ENCODE measurements around the gene STAT5A. TPM values are rescaled to one million over a fixed set of nuclear protein-coding genes. Genes with fewer than 3 reads are reported as not detected.
A peak's percentile ranks its signal among the peaks of the same experiment; 100 is the strongest.
"Not testable (repeated sequence)": the region's sequence is repeated elsewhere in the genome, so short reads cannot be mapped to it uniquely, and the experiment has no call there.

STAT5A gene
- total RNA-seq, 1 experiment from 2014 or later, result 3.5 TPM

GRCh38 chr17:42296012-42296411 lies 7.7 kb downstream of the STAT5A start:
- in situ Hi-C loops (cut with HindIII; ENCODE audit: low pct_unique_long_range_greater_than_20kb, low sequenced_read_pairs), result no loop called here
- DNase-seq (ENCODE audit: low read depth, low spot score), result no peak

GRCh38 chr17:42297775-42298174 lies 9.5 kb downstream of the STAT5A start:
- DNase-seq (ENCODE audit: low read depth, low spot score); in situ Hi-C loops (cut with HindIII; ENCODE audit: low pct_unique_long_range_greater_than_20kb, low sequenced_read_pairs): not testable (repeated sequence)

- DNase-seq (ENCODE audit: low read depth, low spot score); in situ Hi-C loops (cut with HindIII; ENCODE audit: low pct_unique_long_range_greater_than_20kb, low sequenced_read_pairs): not testable (repeated sequence)
Observed at GRCh38 chr17:42299361-42299760, 11.1 kb downstream of the STAT5A start.

DNA sequence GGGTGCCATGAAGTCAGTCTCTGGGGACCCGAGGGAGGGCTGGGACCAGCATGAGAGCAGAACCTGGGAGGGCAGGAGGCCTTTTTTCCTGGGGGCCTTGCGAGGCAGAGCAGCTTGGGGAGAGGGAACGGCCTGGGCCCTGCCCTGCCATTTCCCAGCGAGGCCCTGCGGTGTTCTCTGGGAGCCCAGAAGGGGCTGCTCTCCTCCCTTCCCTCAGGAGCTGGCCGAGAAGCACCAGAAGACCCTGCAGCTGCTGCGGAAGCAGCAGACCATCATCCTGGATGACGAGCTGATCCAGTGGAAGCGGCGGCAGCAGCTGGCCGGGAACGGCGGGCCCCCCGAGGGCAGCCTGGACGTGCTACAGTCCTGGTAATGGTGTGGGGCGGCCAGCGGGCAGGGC lies 11.6 kb downstream of the STAT5A start:
- in situ Hi-C loops (cut with HindIII; ENCODE audit: low pct_unique_long_range_greater_than_20kb, low sequenced_read_pairs), result loop anchor here (25.0 kb wide), 1 partner anchor 212 kb away; no protein-coding TSS in a partner anchor
- DNase-seq (ENCODE audit: low read depth, low spot score), result not testable (repeated sequence)

DNA sequence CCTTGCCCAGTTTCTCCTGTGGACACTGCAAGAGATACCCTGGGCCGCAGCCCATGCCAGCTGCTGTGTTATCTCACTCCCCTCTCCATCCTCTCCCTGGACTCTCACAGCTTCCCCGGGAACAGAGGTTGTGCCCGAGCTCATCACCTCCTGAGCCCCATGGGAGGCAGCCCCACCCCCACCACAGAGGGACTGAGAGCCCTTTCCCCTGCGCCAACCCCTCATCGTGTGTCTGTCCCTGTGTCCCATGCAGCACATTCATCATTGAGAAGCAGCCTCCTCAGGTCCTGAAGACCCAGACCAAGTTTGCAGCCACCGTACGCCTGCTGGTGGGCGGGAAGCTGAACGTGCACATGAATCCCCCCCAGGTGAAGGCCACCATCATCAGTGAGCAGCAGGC lies 12.7 kb downstream of the STAT5A start:
- in situ Hi-C loops (cut with HindIII; ENCODE audit: low pct_unique_long_range_greater_than_20kb, low sequenced_read_pairs), result loop anchor here (25.0 kb wide), 1 partner anchor 211 kb away; no protein-coding TSS in a partner anchor

GRCh38 chr17:42303694-42304093 lies 15.4 kb downstream of the STAT5A start:
- DNase-seq (ENCODE audit: low read depth, low spot score), result no peak
- in situ Hi-C loops (cut with HindIII; ENCODE audit: low pct_unique_long_range_greater_than_20kb, low sequenced_read_pairs), result loop anchor here (25.0 kb wide), 1 partner anchor 209 kb away; no protein-coding TSS in a partner anchor

More for the DNA sequence above, 12.7 kb downstream of the STAT5A start:
- no peak for DNase-seq (ENCODE audit: low read depth, low spot score)

- in situ Hi-C loops (cut with HindIII; ENCODE audit: low pct_unique_long_range_greater_than_20kb, low sequenced_read_pairs), result loop anchor here (25.0 kb wide), 1 partner anchor 208 kb away; no protein-coding TSS in a partner anchor
- DNase-seq (ENCODE audit: low read depth, low spot score), result no peak
Observed at GRCh38 chr17:42304187-42305030, 16.1 kb downstream of the STAT5A start.

DNA sequence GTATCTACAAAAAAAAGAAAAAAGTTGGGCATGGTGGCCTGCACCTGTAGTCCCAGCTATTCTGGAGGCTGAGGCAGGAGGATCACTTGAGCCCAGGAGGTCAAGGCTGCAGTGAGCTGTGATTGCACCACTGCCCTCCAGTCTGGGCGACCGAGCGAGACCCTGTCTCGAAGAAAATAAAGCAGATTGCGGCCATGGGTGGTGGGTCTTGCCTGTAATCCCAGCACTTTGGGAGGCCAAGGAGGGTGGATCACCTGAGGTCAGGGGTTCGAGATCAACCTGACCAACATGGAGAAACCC lies 16.7 kb downstream of the STAT5A start:
- in situ Hi-C loops (cut with HindIII; ENCODE audit: low pct_unique_long_range_greater_than_20kb, low sequenced_read_pairs), result loop anchor here (25.0 kb wide), 1 partner anchor 207 kb away; no protein-coding TSS in a partner anchor

DNA sequence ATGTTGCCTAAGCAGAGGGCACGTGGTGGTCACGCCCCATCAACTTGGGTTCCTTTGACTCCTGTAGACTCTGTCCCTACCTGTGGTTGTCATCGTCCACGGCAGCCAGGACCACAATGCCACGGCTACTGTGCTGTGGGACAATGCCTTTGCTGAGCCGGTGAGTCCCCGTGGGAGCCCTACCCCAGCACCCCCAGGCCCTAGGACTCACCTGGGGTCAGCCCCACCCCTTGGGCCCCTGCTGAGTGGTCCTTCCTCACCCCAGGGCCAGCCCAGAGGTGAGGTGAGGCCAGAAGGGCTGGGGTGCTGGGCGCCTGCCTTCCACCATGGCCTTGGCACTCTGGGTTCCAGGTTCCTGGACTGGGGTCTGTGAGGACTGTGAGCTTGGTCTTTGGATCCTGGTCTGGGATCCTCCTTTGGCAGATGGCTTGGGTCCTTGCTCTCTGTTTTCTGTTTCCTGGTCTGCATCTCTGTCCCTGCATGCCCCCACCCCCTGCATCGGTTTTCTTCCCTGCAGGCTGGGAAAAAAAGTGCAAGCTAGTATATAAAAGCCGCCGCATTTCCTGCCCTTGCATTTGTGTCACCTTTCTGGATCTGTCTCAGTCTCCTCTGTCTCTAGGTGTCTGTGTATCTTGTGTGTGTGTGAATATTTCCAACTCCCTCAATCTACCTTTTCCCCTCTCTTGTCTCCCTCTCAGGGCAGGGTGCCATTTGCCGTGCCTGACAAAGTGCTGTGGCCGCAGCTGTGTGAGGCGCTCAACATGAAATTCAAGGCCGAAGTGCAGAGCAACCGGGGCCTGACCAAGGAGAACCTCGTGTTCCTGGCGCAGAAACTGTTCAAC lies 17.5 kb downstream of the STAT5A start:
- in situ Hi-C loops (cut with HindIII; ENCODE audit: low pct_unique_long_range_greater_than_20kb, low sequenced_read_pairs), result loop anchor here (25.0 kb wide), 1 partner anchor 207 kb away; no protein-coding TSS in a partner anchor
- DNase-seq (ENCODE audit: low read depth, low spot score), result no peak

More for the DNA sequence above, 16.7 kb downstream of the STAT5A start:
- DNase-seq (ENCODE audit: low read depth, low spot score), result not testable (repeated sequence)

DNA sequence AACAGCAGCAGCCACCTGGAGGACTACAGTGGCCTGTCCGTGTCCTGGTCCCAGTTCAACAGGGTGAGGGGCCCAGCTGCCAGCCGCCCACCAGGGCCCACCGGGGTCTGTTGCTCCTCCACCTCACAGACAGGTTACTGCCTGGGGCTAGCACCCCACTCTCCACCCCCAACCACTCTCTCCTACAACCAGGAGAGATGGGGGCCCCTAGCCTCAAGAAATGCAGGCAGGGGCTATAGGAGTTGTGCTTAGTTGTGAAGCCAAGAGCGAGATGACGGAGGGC lies 18.0 kb downstream of the STAT5A start:
- in situ Hi-C loops (cut with HindIII; ENCODE audit: low pct_unique_long_range_greater_than_20kb, low sequenced_read_pairs), result loop anchor here (25.0 kb wide), 1 partner anchor 206 kb away; no protein-coding TSS in a partner anchor
- DNase-seq (ENCODE audit: low read depth, low spot score), result no peak

GRCh38 chr17:42307362-42307927 lies 19.1 kb downstream of the STAT5A start:
- no peak for DNase-seq (ENCODE audit: low read depth, low spot score)
- in situ Hi-C loops (cut with HindIII; ENCODE audit: low pct_unique_long_range_greater_than_20kb, low sequenced_read_pairs), result loop anchor here (25.0 kb wide), 1 partner anchor 205 kb away; no protein-coding TSS in a partner anchor

- in situ Hi-C loops (cut with HindIII; ENCODE audit: low pct_unique_long_range_greater_than_20kb, low sequenced_read_pairs), result loop anchor here (25.0 kb wide), 1 partner anchor 204 kb away; no protein-coding TSS in a partner anchor
- no peak for DNase-seq (ENCODE audit: low read depth, low spot score)
Observed at GRCh38 chr17:42308446-42308845, 20.1 kb downstream of the STAT5A start.

DNA sequence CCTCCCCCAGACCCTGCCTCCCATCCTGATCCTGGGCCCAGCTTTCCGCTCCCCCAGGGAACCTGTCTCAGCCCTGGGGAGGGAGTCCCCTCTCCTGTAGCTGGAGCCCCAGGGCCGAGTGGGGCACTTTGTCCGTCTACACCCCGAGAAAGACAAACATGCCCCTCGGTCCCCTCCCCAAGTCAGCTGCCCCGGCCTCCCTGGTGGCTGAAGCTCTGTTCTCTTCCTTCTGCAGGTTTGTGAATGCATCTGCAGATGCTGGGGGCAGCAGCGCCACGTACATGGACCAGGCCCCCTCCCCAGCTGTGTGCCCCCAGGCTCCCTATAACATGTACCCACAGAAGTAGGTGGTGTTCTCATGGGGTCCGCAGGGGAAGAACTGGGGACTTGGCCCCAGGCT lies 20.8 kb downstream of the STAT5A start:
- in situ Hi-C loops (cut with HindIII; ENCODE audit: low pct_unique_long_range_greater_than_20kb, low sequenced_read_pairs), result loop anchor here (25.0 kb wide), 1 partner anchor 203 kb away; no protein-coding TSS in a partner anchor
- DNase-seq (ENCODE audit: low read depth, low spot score), result no peak

DNA sequence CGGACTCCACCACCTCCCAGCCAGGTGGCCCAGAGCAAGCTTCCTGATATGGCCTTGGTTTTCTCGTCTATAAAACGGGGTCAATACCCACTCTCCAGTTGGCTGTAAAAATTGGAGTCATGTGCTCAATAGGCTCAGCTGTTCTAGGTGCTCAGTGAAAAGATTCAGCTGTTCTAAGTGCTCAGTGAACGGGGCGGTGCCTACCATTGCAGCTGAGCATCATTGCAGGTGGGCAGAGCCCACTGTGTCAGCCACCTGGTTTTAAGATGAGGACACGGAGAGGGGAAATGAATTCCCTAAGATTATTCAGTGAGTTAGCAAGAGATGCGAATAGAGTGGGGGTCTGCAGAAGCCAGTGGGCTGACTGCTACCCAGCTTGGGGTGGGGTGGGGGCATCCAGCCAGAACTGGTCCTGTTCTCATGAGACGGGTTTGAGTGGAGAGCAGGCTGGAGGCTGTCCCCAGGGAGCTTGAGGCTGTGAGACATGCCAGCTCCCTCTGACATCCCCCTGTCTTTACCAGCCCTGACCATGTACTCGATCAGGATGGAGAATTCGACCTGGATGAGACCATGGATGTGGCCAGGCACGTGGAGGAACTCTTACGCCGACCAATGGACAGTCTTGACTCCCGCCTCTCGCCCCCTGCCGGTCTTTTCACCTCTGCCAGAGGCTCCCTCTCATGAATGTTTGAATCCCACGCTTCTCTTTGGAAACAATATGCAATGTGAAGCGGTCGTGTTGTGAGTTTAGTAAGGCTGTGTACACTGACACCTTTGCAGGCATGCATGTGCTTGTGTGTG lies 21.9 kb downstream of the STAT5A start:
- in situ Hi-C loops (cut with HindIII; ENCODE audit: low pct_unique_long_range_greater_than_20kb, low sequenced_read_pairs), result loop anchor here (25.0 kb wide), 1 partner anchor 202 kb away; no protein-coding TSS in a partner anchor
- peak; percentile 63 for DNase-seq (ENCODE audit: low read depth, low spot score)

DNA sequence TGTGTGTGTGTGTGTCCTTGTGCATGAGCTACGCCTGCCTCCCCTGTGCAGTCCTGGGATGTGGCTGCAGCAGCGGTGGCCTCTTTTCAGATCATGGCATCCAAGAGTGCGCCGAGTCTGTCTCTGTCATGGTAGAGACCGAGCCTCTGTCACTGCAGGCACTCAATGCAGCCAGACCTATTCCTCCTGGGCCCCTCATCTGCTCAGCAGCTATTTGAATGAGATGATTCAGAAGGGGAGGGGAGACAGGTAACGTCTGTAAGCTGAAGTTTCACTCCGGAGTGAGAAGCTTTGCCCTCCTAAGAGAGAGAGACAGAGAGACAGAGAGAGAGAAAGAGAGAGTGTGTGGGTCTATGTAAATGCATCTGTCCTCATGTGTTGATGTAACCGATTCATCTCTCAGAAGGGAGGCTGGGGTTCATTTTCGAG lies 22.5 kb downstream of the STAT5A start:
- in situ Hi-C loops (cut with HindIII; ENCODE audit: low pct_unique_long_range_greater_than_20kb, low sequenced_read_pairs), result loop anchor here (25.0 kb wide), 1 partner anchor 202 kb away; no protein-coding TSS in a partner anchor

DNA sequence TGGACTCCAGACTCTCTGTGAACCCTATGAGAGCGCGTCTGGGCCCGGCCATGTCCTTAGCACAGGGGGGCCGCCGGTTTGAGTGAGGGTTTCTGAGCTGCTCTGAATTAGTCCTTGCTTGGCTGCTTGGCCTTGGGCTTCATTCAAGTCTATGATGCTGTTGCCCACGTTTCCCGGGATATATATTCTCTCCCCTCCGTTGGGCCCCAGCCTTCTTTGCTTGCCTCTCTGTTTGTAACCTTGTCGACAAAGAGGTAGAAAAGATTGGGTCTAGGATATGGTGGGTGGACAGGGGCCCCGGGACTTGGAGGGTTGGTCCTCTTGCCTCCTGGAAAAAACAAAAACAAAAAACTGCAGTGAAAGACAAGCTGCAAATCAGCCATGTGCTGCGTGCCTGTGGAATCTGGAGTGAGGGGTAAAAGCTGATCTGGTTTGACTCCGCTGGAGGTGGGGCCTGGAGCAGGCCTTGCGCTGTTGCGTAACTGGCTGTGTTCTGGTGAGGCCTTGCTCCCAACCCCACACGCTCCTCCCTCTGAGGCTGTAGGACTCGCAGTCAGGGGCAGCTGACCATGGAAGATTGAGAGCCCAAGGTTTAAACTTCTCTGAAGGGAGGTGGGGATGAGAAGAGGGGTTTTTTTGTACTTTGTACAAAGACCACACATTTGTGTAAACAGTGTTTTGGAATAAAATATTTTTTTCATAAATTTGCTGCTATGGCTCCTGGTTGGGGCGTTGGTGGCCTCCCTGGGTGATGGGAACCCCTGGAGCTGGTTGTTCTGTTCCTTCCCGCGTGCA lies 23.1 kb downstream of the STAT5A start:
- peak; percentile 26 for DNase-seq (ENCODE audit: low read depth, low spot score)
- in situ Hi-C loops (cut with HindIII; ENCODE audit: low pct_unique_long_range_greater_than_20kb, low sequenced_read_pairs), result loop anchor here (25.0 kb wide), 1 partner anchor 201 kb away; no protein-coding TSS in a partner anchor

More for the DNA sequence above, 22.5 kb downstream of the STAT5A start:
- no peak for DNase-seq (ENCODE audit: low read depth, low spot score)

Data from SK-MEL-5 (cell line).